Right kidney (tissue), 1 donor: ENCODE measurements around the gene TMEM89.

Source experiments
- DNase-seq: peaks from one replicate; pipeline ENCODE4 v3.0.0-alpha.2; 2016

TMEM89 gene

DNA sequence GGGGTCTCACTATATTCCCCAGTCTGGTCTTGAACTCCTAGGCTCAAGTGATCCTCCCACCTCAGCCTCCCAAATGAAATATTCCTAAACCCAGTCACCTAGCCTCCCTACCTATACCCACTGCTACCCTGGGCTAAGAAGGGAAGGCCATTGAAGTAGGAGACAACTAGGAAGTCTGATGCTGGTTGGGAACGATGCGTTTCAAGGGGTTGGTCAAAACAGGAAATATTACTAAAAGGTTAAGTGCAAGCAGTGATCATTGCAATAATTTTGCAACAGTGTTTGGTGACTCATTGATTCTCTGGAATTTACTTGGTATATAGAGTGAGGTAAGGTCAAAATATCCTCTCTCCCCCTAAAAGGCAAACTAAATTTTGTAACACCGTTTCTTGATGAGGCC lies 7.5 kb downstream of the TMEM89 start:
- no peak for DNase-seq

DNA sequence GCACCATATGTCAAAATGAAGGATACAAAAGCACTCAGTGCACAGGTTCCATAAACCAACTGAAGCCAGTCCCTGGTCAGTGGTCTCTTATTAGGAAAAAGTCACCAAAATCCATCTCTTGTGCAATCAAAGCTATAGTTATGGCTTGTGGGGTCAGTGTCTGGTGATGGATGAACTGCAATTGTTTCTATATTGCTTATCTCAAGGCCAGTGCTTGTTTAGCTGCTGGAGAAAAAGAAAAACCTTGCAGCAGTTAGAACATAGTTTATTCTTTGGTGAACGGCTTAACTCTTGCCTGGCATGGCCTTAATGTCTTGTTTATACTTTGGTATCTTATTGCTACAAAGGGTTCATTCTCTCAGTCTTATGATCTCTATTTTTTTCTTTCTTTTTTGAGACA lies 9.3 kb downstream of the TMEM89 start:
- no peak for DNase-seq

GRCh38 chr3:48609088-48610005 lies 12.2 kb downstream of the TMEM89 start, which contains the start of gene UQCRC1:
UQCRC1 (minus strand) TSS chr3:48609646; CDS start chr3:48609620, 26 bp downstream.
- DNase-seq = peak; percentile 91

DNA sequence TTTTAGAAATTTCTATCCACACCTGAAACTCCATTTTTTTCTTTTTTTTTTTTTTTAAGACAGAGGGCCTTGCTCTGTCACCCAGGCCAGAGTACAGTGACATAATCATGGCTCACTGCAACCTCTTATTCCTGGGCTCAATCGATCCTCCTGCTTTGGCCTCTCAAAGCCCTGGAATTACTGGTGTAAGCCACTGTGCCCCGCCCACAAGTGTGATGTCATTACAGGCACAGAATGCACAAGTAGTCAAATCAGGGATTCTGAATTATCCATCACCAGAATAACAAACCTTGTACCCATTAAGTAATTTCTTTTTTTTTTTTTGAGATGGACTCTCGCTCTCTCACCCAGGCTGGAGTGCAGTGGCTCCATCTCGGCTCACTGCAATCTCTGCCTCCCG lies 14.1 kb downstream of the TMEM89 start:
- no peak for DNase-seq

GRCh38 chr3:48601622-48601994 lies 20.0 kb downstream of the TMEM89 start:
- no peak for DNase-seq

DNA sequence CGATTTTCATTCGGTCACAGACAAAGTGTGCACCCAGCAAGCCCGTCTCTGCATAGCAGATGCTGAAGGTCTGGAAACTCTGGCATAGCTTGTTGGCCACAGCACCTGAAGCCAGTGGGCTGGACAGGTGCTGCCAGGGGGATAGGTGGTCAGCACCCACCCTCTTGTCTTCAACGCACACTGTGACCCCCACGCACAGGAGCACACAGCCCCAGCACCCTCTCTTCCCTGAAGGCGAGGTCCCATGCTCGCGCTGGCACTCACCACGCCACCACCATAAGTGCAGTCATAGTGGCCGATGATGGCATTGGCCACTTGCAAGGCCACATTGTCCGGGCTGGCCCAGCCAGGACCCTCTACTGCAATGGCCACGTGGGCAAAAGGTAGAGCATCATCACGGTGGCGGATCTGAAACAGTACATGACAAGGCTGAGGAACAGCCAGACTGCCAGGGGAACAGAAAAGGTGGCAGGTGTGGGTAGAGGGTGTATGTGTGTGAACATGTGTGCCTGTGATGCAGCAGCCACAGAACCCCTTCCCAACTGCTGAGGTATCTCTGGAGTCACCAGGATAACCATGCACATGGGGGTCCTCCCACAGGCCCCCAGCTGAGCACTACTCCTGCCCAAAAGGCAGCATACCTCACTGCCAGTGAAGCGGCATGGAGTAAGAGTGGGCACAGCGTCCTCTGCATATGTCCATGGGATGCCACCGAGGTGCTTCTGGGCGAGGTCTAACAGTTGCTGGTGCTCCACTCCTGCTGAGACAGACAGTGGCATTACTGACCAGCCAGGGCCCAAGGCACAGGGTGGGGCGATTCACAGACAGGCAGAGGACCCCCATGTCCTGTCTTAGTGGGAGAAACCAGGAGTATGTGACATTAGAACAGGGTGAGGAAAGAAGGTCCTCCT lies 20.6 kb downstream of the TMEM89 start:
- no peak for DNase-seq

DNA sequence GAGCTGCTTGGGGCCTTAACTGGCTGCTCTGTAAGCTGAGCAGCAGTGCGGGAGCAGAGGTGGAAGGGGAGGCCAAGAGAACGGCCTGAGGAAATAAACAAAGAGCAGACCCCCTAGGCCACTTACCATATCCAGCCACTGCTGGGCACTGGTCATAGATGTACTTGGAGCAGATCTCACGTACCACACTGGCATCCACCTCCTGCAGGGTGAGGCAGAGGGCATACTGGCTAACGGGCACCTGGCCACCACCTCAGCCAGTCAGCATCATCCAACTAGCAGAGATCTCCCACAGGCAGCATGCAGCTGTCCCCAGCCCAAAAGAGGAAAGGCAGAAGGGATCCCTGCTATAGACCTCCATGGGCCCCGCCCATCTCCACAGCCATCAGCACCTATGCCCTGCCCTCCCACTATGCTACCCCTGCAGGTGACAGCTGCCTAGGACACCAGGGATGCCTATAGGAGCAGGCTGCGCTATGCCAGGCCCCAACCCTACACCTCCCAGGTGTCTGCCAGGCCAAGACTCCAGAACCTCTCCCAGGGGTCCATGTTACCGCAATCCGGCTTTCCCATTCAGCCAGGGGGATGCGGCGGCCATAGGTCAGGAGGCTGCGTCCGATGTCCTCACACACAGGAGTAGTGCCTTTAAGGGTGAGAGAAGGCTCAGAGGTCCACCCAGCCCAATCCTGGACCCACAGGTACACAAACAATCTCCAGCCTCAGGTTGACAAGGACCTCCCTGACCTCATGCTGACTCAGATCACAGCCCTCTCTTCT lies 21.9 kb downstream of the TMEM89 start:
- no peak for DNase-seq

- no peak for DNase-seq
Observed at GRCh38 chr3:48599077-48599501, 22.5 kb downstream of the TMEM89 start.

GRCh38 chr3:48598323-48599076 lies 23.1 kb downstream of the TMEM89 start:
- peak; percentile 59 for DNase-seq

GRCh38 chr3:48597408-48597800 lies 24.2 kb downstream of the TMEM89 start:
- DNase-seq = peak; percentile 3

DNA sequence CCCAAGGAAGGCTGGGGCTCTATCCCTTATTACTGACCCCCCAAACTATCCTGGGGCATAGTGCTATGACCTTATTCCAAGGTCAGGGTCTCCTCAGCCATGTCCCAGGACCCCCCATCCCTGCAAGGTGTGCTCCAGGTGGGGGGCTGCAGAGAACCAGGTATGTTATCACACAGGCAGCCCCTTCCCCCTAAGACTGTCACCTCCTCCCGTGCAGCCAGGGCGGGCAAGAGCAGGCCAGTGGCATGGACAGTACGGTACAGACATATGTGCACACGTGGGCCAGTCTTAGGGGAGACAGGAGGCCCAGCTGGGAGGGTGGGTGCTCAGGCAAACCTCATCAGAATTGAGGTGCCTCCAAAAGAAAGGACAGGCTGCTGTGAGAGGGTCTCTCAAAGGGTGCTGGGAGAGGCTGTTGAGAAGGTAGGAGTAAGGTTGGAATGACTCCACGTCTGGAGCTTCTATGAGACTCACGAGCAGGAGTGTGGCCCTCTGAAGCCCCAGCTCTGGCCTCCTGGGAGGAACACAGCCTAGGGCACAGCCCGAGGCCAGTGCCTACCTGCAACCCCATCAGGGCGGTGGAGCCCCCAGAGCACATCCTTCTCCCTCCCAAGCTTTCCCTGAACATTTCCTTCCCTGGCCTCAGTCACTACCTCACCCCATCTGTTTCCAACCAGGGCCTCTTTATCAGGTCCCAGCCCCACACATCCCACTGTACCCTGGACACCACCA lies 24.7 kb downstream of the TMEM89 start:
- DNase-seq = peak; percentile 6

- DNase-seq = no peak
Observed at GRCh38 chr3:48596157-48596556, 25.4 kb downstream of the TMEM89 start.

DNA sequence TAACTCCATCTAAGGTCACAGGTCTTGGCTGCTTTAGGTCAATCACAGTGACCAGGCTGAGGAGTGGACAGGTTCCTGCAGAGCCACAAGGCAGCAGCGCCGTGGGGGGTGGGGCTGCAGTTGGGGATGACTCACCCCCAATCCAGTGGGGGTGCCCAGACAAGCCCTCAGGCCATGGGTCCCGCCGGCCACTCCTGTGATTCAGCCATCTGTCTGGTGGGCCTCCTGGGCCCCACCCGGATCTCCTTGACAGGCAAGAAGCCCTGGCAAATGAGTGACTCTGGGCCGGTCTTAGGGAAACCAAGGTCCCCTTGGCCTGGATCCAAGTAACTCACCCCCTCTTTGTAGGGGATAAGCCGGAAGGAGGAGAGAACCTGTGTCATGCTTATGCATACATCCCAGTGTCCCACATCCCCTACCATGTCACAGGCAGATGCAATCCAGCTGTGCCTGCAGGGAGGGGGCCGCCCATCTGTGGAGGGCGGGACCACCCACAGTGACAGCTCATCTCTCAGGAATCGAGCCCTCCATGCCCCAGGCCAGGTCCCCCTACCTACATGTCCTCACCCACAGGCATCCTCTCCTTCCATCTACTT lies 25.9 kb downstream of the TMEM89 start:
- DNase-seq = peak; percentile 41

- DNase-seq = peak; percentile 47
Observed at GRCh38 chr3:48595075-48595525, 26.5 kb downstream of the TMEM89 start, which contains the start of gene COL7A1. COL7A1 (minus strand) TSS chr3:48595329; CDS start chr3:48595159, 170 bp downstream.

DNA sequence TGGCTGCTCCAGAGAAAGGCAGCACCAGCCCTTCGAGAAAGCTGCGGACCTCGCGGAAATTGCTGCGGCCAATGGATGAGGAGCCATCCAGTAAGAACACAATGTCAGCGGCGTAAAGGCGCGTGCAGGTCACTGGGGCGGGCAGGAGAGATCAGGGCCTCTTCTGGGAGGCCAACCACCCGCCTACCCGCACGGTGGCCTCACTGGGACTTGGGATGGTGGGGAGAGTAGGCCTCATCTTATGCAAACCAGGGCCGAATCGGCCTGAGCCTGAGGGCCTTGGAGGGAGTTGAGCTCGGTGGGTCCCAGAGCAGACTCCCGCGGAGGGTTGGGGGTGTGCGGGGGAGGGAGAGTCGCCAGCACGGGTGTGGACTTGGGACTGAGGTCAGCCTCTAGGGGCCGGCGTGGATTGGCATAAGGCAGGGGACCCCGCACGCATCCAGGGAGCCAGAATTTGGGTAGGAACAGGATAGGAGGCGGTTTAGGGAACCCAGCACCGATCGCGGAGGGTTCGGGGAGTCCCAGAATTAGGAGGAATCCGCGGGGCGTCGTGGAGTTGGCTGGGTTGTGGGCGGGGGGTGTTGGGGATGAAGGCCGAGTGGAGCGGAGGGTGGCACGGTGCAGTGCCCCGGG lies 27.0 kb downstream of the TMEM89 start:
- peak; percentile 47 for DNase-seq

DNA sequence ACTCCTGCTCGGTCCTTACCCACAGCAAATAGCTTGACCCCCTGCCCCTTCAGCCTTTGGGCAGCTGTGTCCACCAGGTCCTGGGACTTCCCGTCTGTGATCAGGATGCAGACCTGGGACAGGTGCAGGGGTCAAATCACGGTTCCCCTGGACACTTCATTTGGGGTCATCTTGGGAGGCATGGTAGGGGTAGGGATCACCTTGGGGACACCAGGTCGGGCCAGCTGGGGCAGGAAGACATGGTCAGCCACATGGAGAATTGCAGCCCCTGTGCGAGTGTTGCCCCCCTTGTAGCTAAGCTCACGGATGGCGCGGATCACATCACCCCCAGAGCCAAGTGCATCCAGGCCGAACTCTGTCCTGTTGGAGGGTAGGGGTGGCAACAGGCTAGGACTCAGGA lies 28.2 kb downstream of the TMEM89 start:
- no peak for DNase-seq

DNA sequence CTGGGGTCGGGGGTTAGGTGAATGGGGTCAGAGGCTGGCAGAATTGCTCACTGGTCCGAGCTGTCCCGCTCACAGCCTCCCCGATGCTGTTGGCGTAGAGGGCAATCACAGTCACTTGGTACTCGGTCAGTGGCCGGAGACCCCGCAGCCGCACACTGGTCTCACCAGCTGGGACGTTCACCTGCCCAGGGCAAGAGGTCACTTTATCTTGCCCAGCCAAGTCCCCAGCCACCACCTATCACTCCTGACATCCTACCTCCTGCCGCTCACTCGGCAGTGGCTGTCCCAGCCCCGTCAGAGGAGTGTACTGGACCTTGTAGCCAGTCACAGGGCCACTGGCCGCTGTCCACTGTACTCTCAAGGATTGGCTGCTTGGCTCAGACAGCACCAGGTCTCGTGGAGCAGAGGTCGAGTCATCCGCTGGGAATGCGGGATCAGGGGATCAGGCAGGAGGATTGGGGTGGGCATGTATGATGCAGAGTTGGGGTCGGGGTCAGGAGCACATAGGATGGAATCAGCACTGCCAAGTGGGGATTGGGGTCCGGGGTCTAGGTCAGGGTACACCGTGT lies 29.0 kb downstream of the TMEM89 start:
- no peak for DNase-seq

DNA sequence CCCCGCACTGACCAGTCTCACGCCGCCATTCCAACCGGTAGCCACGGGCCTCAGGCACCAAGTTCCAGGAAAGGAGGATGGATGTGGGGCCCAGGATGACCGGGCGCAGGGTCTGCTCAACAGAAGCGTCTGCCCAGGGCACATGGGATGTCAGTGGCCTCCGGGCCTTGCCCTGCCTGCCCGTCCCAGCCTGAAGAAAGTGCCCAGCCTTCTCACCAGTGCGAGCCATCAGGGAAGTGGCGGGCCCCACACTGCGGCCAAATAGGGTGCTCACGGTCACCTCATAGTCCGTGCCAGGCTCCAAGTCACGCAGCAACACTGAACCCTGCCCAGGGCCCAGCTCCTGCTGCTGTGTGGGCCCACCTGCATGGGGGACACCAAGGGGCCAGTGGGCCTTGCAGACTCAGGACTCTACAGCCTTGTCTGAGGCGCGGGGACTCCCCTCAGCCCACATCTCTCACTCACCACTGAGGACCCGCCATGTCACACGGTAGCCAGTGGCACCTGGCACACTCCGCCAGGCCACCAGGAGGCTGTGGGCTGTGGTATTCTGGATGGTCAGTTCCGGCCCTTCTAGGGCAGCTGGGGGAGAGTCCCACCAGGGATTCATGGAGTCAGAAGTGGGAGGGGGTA lies 29.6 kb downstream of the TMEM89 start:
- DNase-seq = no peak

DNA sequence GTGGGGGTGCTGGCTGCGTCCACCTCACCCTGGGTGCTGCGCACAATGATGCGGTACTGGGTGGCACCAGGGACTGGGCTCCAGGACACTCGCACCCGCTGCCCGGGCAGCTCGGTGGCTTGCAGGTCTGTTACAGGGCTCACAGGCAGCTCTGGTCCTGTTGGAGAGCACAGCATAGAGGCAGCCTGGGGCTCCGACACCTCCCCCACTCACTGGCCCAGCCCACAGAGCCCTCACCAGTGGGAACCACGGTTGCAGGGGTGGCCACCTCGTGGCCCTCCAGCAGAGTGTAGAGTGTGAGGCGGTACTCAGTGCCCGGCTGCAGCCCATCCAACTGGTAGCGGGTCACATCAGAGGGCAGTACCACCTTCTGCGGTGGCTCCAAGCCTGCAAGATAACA lies 30.1 kb downstream of the TMEM89 start:
- DNase-seq = no peak
